Hippocampal formation (tissue), 2 donors: Measurements from ENCODE around the gene UBTD1.
"Not testable (repeated sequence)": the region's sequence is repeated elsewhere in the genome, so short reads cannot be mapped to it uniquely, and the experiment has no call there.

ENCODE experiments used
- DNase-seq, 2 donors: peaks; one replicate each; lab custom pipeline; 2025; lab: John Stamatoyannopoulos, UW

Gene UBTD1

GRCh38 chr10:97563337-97563736 is 64.6 kb downstream of the UBTD1 start:
- no peak for DNase-seq

- no peak for DNase-seq
These were observed 66.1 kb downstream of the UBTD1 start for GRCh38 chr10:97564776-97565175.

- no peak for DNase-seq
These were observed 67.7 kb downstream of the UBTD1 start for GRCh38 chr10:97566336-97566996.

DNA sequence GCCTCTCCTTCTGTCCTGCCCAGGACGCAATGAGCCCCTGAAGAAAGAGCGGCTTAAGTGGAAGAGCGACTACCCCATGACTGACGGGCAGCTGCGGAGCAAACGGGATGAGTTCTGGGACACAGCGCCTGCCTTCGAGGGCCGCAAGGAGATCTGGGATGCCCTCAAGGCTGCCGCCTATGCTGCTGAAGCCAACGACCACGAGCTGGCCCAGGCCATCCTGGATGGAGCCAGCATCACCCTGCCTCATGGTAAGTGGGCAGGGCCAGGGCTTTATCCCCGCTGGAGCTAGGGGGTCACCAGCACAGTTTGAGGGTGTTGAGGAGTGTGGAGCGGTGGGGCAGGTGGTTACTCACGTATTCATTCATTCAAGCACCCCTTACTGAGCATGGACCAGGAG is 69.2 kb downstream of the UBTD1 start:
- DNase-seq = no peak

DNA sequence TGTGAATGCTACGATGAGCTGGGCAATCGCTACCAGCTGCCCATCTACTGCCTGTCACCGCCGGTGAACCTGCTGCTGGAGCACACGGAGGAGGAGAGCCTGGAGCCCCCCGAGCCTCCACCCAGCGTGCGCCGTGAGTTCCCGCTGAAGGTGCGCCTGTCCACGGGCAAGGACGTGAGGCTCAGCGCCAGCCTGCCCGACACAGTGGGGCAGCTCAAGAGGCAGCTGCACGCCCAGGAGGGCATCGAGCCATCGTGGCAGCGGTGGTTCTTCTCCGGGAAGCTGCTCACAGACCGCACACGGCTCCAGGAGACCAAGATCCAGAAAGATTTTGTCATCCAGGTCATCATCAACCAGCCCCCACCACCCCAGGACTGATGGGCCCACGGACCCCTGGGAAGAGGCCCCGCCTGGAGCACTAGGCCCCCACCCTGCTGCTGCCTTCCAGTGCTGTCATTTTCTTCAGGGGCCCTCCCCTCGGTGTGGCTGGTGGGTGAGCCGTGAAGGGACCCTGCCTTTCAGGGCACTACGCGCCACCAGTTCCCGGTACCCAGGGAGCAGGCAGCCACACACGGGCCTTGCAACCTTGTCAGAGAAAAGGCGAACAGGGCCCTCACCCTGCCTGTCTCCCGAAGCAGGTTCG is 71.5 kb downstream of the UBTD1 start:
- no peak for DNase-seq

GRCh38 chr10:97570789-97571471 is 72.2 kb downstream of the UBTD1 start:
- DNase-seq = peak in 1 of 2 donors; percentile 11

- DNase-seq = no peak
These were observed 72.9 kb downstream of the UBTD1 start for GRCh38 chr10:97571622-97572021.

DNA sequence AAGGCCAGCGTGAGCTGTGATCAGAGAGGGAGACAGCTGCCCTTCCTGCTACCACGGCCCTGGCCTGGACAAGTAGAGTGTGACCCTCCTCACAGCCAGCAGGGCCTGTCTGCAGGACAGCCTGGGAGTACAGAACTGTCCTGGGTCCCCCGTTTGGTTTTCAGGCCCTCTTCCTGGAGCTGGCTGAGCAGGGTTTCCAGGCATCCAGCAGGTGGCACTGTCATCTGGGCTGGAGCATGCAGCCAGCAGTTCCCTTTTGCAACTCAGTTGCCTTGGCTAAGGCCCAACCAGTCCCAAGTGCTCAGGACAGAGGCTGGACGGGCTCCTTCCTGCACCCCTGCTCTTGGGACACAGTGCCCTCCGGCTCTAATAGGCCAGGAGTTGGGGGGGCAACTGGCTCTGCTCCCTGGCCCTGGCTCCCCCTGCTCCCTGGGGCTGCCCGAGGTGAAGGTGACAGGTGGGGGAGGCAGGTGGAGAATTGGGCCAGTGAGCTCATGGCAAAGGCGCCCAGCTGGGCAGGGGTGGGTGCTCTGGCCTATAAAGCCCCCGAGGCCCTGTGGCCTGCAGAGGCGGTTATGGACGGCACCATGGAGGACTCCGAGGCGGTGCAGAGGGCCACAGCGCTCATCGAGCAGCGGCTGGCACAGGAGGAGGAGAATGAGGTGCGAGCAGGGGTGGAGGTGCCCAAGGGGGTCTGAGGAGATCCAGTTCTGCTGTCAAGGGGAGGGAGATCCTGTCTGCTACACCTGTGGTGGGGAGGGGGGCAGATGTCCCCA is 73.7 kb downstream of the UBTD1 start, which contains the start of gene ANKRD2:
TSS of gene ANKRD2 (plus strand) at position 566 of the 776 bp plus-strand sequence. CDS start at position 576, 10 bp downstream.
- DNase-seq = peak; percentile 29 to 63

DNA sequence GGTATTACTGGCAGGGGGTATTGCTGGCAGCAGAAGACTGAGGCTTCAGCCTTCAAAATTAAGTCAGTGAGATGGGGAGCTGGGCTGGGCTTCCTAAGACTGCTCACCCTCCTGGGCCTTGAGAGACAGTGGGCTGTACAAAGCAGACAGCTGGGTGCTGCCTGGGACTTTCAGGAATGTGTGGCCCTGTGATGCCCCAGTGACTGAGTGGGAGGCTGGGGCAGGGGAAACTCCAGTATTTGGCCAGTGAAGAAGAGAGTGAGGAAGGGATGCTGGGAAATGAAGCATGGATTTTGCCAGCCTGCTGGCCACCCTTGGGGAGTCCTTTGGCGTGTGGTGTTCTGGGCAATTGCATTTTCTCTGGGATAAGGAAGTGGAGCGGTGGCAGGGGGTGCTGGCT is 74.3 kb downstream of the UBTD1 start:
- DNase-seq = no peak

- DNase-seq = no peak
These were observed 74.9 kb downstream of the UBTD1 start for GRCh38 chr10:97573672-97574071.

GRCh38 chr10:97574374-97575126 is 75.8 kb downstream of the UBTD1 start:
- DNase-seq = no peak

DNA sequence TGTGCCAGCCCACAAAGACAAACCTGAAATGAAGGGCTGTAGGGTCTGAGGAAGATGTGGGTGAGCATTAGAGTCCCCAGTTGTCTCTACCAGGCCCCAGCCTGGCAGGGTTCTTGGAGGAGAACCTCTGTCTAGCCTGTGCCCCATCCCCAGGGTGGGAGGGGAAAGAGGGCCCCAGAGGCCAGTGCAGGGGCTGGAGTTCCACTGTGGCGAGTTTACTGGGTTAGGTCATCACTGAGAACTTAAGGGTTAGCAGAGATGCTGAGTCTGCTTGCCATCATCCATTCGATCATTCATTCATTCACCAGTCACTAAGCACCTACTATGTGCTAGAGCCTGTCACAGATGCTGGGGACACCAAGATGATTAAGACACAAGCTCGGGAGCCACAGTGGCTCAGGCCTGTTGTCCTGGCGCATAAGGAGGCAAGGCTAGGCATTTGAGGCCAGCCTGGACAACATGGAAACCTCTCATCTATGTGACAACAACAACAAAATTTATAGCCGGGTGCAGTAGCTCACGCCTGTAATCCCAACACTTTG is 76.5 kb downstream of the UBTD1 start:
- no peak for DNase-seq

DNA sequence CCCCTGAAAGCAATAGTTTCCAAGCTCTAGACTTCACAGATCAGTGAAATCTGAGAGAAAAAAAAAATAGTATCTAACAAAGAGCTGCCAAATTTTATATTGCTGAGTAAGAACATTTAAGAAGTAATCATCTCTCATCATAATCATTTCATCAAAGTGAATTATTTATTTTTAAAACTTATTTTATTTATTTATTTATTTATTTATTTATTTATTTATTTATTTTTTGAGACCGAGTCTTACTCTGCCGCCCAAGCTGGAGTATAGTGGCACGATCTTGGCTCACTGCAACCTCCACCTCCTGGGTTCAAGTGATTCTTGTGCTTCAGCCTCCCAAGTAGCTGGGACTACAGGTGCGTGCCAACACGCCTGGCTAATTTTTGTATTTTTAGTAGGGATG is 77.8 kb downstream of the UBTD1 start:
- not testable (repeated sequence) for DNase-seq

GRCh38 chr10:97577701-97578100 is 79.0 kb downstream of the UBTD1 start:
- no peak for DNase-seq

DNA sequence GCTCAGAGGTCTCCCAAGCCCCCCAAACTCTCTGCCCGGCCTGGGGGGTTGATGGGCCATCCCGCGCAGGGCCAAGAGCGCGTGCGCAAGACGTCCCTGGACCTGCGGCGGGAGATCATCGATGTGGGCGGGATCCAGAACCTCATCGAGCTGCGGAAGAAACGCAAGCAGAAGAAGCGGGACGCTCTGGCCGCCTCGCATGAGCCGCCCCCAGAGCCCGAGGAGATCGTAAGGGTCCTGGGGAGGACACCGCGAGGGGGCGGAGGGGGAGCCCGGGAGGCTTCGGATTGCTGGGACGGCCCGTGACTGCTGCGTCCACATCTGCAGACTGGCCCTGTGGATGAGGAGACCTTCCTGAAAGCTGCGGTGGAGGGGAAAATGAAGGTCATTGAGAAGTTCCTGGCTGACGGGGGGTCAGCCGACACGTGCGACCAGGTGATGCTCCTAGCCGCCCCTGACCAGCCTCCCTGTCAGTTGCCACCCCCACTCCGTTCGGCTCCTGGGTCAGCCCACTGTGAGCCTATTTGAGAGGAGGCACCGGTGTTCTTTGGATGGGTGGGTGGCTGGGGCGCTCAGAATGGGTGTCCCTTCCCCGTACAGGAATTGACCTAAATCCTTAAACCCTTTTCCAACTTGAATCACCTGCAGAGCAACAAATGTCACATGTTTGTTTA is 79.6 kb downstream of the UBTD1 start:
- DNase-seq = no peak

GRCh38 chr10:97580421-97581367 is 82.0 kb downstream of the UBTD1 start:
- no peak for DNase-seq

DNA sequence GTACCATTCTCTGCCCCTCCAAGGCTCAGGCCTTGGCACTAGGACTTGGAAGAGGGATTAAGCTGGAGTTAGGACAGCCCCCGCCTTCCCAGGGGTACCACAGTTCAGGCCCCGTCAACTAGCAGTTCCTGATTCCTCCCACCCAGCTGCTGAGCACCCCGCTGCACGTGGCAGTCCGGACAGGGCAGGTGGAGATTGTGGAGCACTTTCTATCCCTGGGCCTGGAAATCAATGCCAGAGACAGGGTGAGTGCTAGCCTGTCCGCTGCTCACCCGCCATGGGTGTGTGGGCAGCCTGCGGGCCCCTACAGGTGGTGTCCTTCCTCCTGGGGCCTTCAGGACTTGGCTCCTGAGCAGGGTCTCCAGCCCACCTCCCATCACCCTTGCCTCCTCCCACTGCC is 83.4 kb downstream of the UBTD1 start:
- DNase-seq = no peak

GRCh38 chr10:97583476-97583875 is 84.8 kb downstream of the UBTD1 start:
- no peak for DNase-seq

DNA sequence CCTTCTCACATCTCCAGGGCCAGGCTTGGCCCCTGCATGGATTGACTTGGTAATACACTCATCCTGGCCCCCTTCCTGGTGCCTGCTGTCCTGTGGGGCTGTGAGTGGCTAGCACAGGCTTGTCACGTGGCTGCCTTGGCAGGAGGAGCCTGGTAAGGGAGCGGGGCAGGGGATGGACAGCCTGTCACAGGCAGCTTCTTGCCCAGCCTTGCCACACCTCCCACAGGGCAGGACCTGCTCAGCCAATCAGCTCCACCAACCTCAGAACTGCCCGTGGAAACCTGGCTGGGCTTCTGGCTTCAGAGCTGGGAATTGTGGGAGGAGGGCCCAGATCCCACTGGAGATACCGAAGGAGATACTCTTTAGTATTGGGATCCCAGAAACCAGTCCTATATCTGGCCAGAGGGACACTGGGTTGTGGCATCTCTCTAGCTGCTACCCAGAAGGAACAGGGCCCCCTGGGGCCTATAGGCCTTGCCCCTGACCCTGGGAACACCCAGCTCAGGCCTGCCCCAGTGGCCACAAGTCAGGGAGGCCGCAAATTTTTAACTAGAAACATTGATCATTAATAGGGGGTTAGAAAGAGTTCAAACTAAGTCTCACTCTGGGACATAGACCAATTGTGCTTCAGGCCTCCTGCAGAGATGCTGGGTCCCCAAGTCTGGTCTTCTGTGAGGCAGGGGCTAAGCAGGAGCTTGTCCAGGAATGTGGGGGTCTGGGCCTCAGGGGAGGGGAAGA is 85.5 kb downstream of the UBTD1 start, which contains the start of gene HOGA1:
TSS of gene HOGA1 (plus strand) at position 330 of the 738 bp plus-strand sequence. CDS start at position 645, 315 bp downstream.
- peak; percentile 84 to 88 for DNase-seq
